Suppressor macrophage (primary cell): Measurements from ENCODE around the gene SLC22A4.

Experiments
- DNase-seq, 4 experiments: peaks; one replicate each; pipeline ENCODE4 v3.0.0-alpha.2; 2020 to 2022

The SLC22A4 gene

GRCh38 chr5:132275367-132276220 lies 18.6 kb upstream of the SLC22A4 start:
- DNase-seq, result no peak

GRCh38 chr5:132277256-132277655 lies 16.9 kb upstream of the SLC22A4 start:
- no peak for DNase-seq

GRCh38 chr5:132277971-132278853 lies 16.0 kb upstream of the SLC22A4 start:
- no peak for DNase-seq

GRCh38 chr5:132279801-132280200 lies 14.4 kb upstream of the SLC22A4 start:
- no peak for DNase-seq

- DNase-seq, result no peak
Measured at GRCh38 chr5:132280371-132281240, 13.6 kb upstream of the SLC22A4 start.

- no peak for DNase-seq
Measured at GRCh38 chr5:132281856-132282614, 12.2 kb upstream of the SLC22A4 start.

GRCh38 chr5:132283423-132284043 lies 10.7 kb upstream of the SLC22A4 start:
- DNase-seq, result peak in 1 of 4 experiments; percentile 26

GRCh38 chr5:132289097-132289496 lies 5.1 kb upstream of the SLC22A4 start:
- DNase-seq, result no peak

- DNase-seq, result no peak
Measured at GRCh38 chr5:132291026-132291425, 3.2 kb upstream of the SLC22A4 start.

GRCh38 chr5:132293066-132293991 lies 865 bp upstream of the SLC22A4 start:
- peak; percentile 87 to 92 (median 90) for DNase-seq

GRCh38 chr5:132294728-132295504 lies 722 bp downstream of the SLC22A4 start:
- peak; percentile 90 to 96 (median 92) for DNase-seq

GRCh38 chr5:132295505-132296411 lies 1.6 kb downstream of the SLC22A4 start:
- no peak for DNase-seq

- peak in 3 of 4 experiments; percentile 10 to 28 (median 17) for DNase-seq
Measured at GRCh38 chr5:132296412-132297016, 2.3 kb downstream of the SLC22A4 start.

GRCh38 chr5:132297211-132297940 lies 3.2 kb downstream of the SLC22A4 start:
- DNase-seq, result no peak

- DNase-seq, result peak; percentile 49 to 75 (median 60)
Measured at GRCh38 chr5:132298298-132299212, 4.4 kb downstream of the SLC22A4 start.

- DNase-seq, result no peak
Measured at GRCh38 chr5:132299917-132300316, 5.7 kb downstream of the SLC22A4 start.
